H1 (cell line): Measurements from ENCODE around the gene C5orf15.

Experiments used
- CEBPB ChIP-seq: IDR thresholded peaks from 2 replicates; pipeline ENCODE4 v1.6.1; 2012; ENCODE audit warnings: low read depth, low read length
- HDAC2 ChIP-seq, 2 experiments: fragments of 300-600 bp in 1 of 2; sonication (generic) in 1 of 2; IDR thresholded peaks; 2 replicates each; pipeline ENCODE4 v1.6.1; 2011 to 2012; ENCODE audit warnings: low read depth in 2 of 2, low read length in 2 of 2, mild to moderate bottlenecking in 2 of 2, moderate library complexity in 2 of 2, borderline replicate concordance in 1 of 2, inconsistent platforms in 1 of 2
- JUND ChIP-seq: IDR thresholded peaks from 2 replicates; pipeline ENCODE4 v1.6.1; 2011; ENCODE audit warnings: mild to moderate bottlenecking, improper control_type of control experiment, low read length
- POLR2A ChIP-seq, 2 experiments: IDR thresholded peaks; 1 replicate in 1 of 2; 2 replicates in 1 of 2; pipeline ENCODE4 v1.6.1; 2011; ENCODE audit warnings: low read depth in 2 of 2, low read length in 2 of 2, mild to moderate bottlenecking in 2 of 2; ENCODE audit errors: control extremely low read depth in 1 of 2
- POLR2AphosphoS5 ChIP-seq: IDR thresholded peaks from 2 replicates; pipeline ENCODE4 v1.6.1; 2011; ENCODE audit warnings: low read depth, low read length
- SIN3A ChIP-seq, 2 experiments: IDR thresholded peaks in 1 of 2; conservative IDR thresholded peaks in 1 of 2; 2 replicates each; pipeline ENCODE4 v1.6.1; 2011 to 2012; ENCODE audit warnings: low read length in 2 of 2, improper control_type of control experiment in 1 of 2, low read depth in 1 of 2, mild to moderate bottlenecking in 1 of 2
- TF ChIP-seq, protein P1 (sequence below), 3 experiments: IDR thresholded peaks; 1 replicate in 2 of 3; 2 replicates in 1 of 3; pipeline versions ENCODE4 v1.5.1 to v1.6.1; 2011; ENCODE audit warnings: low read length in 3 of 3, mild to moderate bottlenecking in 3 of 3, inconsistent platforms in 2 of 3, low read depth in 1 of 3, moderate library complexity in 1 of 3; ENCODE audit not compliant: insufficient read depth in 1 of 3; ENCODE audit errors: control extremely low read depth in 1 of 3
- TF ChIP-seq, protein P2 (sequence below): fragments of 300-600 bp; sonication (generic); IDR thresholded peaks from 2 replicates; pipeline ENCODE4 v1.7.1; 2012; ENCODE audit warnings: low read length, moderate library complexity, mild to moderate bottlenecking, inconsistent platforms; ENCODE audit not compliant: insufficient replicate concordance

DNA sequence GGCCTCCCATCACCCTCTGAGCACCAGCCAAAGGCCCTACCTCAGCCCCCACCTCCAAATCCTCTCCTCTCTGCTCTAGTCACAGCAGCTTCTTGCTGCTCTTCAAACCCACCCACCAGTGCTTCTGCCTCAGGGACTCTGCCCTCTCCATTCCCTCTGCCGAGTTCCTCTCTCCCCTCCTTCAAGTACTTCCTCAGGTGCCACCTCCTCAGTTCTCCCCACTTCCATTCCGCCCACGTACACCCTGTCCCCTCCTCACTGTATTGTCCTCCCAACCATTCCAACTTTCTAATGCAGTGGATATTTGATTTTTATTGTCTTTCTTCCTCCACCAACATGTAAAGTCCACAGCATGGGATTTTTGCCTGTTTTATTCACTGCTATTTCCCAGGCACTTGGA lies 43.2 kb downstream of the C5orf15 start:
- TF ChIP-seq POLR2A (IDR thresholded peaks at IDR 0.05; ENCODE audit: control extremely low read depth in 1 of 2, low read depth in 2 of 2, low read length in 2 of 2) (no peak), POLR2AphosphoS5 (no peak), CEBPB (no peak), HDAC2 (IDR thresholded peaks at IDR 0.05; ENCODE audit: borderline replicate concordance in 1 of 2, low read depth in 2 of 2, low read length in 2 of 2) (no peak), SIN3A (conservative IDR thresholded peaks at IDR 0.05 in 1 of 2, IDR thresholded peaks at IDR 0.05 in 1 of 2; ENCODE audit: low read depth in 1 of 2, low read length in 2 of 2) (no peak), JUND (no peak)
- TF ChIP-seq, protein P1, sequence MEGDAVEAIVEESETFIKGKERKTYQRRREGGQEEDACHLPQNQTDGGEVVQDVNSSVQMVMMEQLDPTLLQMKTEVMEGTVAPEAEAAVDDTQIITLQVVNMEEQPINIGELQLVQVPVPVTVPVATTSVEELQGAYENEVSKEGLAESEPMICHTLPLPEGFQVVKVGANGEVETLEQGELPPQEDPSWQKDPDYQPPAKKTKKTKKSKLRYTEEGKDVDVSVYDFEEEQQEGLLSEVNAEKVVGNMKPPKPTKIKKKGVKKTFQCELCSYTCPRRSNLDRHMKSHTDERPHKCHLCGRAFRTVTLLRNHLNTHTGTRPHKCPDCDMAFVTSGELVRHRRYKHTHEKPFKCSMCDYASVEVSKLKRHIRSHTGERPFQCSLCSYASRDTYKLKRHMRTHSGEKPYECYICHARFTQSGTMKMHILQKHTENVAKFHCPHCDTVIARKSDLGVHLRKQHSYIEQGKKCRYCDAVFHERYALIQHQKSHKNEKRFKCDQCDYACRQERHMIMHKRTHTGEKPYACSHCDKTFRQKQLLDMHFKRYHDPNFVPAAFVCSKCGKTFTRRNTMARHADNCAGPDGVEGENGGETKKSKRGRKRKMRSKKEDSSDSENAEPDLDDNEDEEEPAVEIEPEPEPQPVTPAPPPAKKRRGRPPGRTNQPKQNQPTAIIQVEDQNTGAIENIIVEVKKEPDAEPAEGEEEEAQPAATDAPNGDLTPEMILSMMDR (IDR thresholded peaks at IDR 0.05; ENCODE audit: control extremely low read depth in 1 of 3, insufficient read depth in 1 of 3, low read depth in 1 of 3, low read length in 3 of 3), result no peak
- TF ChIP-seq, protein P2, sequence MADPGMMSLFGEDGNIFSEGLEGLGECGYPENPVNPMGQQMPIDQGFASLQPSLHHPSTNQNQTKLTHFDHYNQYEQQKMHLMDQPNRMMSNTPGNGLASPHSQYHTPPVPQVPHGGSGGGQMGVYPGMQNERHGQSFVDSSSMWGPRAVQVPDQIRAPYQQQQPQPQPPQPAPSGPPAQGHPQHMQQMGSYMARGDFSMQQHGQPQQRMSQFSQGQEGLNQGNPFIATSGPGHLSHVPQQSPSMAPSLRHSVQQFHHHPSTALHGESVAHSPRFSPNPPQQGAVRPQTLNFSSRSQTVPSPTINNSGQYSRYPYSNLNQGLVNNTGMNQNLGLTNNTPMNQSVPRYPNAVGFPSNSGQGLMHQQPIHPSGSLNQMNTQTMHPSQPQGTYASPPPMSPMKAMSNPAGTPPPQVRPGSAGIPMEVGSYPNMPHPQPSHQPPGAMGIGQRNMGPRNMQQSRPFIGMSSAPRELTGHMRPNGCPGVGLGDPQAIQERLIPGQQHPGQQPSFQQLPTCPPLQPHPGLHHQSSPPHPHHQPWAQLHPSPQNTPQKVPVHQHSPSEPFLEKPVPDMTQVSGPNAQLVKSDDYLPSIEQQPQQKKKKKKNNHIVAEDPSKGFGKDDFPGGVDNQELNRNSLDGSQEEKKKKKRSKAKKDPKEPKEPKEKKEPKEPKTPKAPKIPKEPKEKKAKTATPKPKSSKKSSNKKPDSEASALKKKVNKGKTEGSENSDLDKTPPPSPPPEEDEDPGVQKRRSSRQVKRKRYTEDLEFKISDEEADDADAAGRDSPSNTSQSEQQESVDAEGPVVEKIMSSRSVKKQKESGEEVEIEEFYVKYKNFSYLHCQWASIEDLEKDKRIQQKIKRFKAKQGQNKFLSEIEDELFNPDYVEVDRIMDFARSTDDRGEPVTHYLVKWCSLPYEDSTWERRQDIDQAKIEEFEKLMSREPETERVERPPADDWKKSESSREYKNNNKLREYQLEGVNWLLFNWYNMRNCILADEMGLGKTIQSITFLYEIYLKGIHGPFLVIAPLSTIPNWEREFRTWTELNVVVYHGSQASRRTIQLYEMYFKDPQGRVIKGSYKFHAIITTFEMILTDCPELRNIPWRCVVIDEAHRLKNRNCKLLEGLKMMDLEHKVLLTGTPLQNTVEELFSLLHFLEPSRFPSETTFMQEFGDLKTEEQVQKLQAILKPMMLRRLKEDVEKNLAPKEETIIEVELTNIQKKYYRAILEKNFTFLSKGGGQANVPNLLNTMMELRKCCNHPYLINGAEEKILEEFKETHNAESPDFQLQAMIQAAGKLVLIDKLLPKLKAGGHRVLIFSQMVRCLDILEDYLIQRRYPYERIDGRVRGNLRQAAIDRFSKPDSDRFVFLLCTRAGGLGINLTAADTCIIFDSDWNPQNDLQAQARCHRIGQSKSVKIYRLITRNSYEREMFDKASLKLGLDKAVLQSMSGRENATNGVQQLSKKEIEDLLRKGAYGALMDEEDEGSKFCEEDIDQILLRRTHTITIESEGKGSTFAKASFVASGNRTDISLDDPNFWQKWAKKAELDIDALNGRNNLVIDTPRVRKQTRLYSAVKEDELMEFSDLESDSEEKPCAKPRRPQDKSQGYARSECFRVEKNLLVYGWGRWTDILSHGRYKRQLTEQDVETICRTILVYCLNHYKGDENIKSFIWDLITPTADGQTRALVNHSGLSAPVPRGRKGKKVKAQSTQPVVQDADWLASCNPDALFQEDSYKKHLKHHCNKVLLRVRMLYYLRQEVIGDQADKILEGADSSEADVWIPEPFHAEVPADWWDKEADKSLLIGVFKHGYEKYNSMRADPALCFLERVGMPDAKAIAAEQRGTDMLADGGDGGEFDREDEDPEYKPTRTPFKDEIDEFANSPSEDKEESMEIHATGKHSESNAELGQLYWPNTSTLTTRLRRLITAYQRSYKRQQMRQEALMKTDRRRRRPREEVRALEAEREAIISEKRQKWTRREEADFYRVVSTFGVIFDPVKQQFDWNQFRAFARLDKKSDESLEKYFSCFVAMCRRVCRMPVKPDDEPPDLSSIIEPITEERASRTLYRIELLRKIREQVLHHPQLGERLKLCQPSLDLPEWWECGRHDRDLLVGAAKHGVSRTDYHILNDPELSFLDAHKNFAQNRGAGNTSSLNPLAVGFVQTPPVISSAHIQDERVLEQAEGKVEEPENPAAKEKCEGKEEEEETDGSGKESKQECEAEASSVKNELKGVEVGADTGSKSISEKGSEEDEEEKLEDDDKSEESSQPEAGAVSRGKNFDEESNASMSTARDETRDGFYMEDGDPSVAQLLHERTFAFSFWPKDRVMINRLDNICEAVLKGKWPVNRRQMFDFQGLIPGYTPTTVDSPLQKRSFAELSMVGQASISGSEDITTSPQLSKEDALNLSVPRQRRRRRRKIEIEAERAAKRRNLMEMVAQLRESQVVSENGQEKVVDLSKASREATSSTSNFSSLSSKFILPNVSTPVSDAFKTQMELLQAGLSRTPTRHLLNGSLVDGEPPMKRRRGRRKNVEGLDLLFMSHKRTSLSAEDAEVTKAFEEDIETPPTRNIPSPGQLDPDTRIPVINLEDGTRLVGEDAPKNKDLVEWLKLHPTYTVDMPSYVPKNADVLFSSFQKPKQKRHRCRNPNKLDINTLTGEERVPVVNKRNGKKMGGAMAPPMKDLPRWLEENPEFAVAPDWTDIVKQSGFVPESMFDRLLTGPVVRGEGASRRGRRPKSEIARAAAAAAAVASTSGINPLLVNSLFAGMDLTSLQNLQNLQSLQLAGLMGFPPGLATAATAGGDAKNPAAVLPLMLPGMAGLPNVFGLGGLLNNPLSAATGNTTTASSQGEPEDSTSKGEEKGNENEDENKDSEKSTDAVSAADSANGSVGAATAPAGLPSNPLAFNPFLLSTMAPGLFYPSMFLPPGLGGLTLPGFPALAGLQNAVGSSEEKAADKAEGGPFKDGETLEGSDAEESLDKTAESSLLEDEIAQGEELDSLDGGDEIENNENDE, result no peak
